H1 (cell line): Measurements from ENCODE around the gene GNRHR. TPM values are rescaled to one million over a fixed set of nuclear protein-coding genes. Genes with fewer than 3 reads are reported as not detected.
A peak's percentile ranks its signal among the peaks of the same experiment; 100 is the strongest.

Source experiments
- ASH2L ChIP-seq: fragments of 200-600, 300-600 bp; sonication (generic); IDR thresholded peaks from one replicate; pipeline ENCODE4 v1.7.1; 2017; ENCODE audit warnings: low read length
- BACH1 ChIP-seq: IDR thresholded peaks from 2 replicates; pipeline ENCODE4 v1.6.1; 2012; ENCODE audit warnings: low read length, improper control_type of control experiment
- BCL11A ChIP-seq, 2 experiments: IDR thresholded peaks; one replicate each; pipeline ENCODE4 v1.6.1; 2011; ENCODE audit warnings: low read depth in 2 of 2, low read length in 2 of 2, mild to moderate bottlenecking in 2 of 2
- EGR1 ChIP-seq: IDR thresholded peaks from 2 replicates; pipeline ENCODE4 v1.6.1; 2011; ENCODE audit warnings: low read depth, low read length, borderline replicate concordance
- EZH2 ChIP-seq: fragments of 200-600 bp; sonication (generic); IDR thresholded peaks from 2 replicates; pipeline ENCODE4 v1.7.1; 2012; ENCODE audit warnings: low read depth, mild to moderate bottlenecking, moderate library complexity, low read length, inconsistent platforms; ENCODE audit not compliant: severe bottlenecking
- JUND ChIP-seq: IDR thresholded peaks from 2 replicates; pipeline ENCODE4 v1.6.1; 2011; ENCODE audit warnings: mild to moderate bottlenecking, improper control_type of control experiment, low read length
- KDM1A ChIP-seq: fragments of 200-600, 300-600 bp; sonication (generic); IDR thresholded peaks from 2 replicates; pipeline ENCODE4 v1.7.1; 2016; ENCODE audit warnings: mild to moderate bottlenecking, low read length, borderline replicate concordance
- RNF2 ChIP-seq: fragments of 200-900, 300-1000 bp; sonication (generic); IDR thresholded peaks from 2 replicates; pipeline ENCODE4 v1.7.1; 2016; ENCODE audit warnings: borderline replicate concordance, low read depth, mild to moderate bottlenecking, antibody characterized with exemption, low read length; ENCODE audit not compliant: poor library complexity, severe bottlenecking; ENCODE audit errors: missing control alignments
- SAP30 ChIP-seq: fragments of 300-600 bp; sonication (generic); IDR thresholded peaks from 2 replicates; pipeline ENCODE4 v1.7.1; 2012; ENCODE audit warnings: low read length, moderate library complexity, mild to moderate bottlenecking, inconsistent platforms; ENCODE audit not compliant: insufficient read depth, insufficient replicate concordance
- SIN3A ChIP-seq, 2 experiments: IDR thresholded peaks in 1 of 2; conservative IDR thresholded peaks in 1 of 2; 2 replicates each; pipeline ENCODE4 v1.6.1; 2011 to 2012; ENCODE audit warnings: low read length in 2 of 2, improper control_type of control experiment in 1 of 2, low read depth in 1 of 2, mild to moderate bottlenecking in 1 of 2
- SRF ChIP-seq: IDR thresholded peaks from 2 replicates; pipeline ENCODE4 v1.6.1; 2011; ENCODE audit warnings: mild to moderate bottlenecking, low read depth, low read length, moderate library complexity
- SUZ12 ChIP-seq: fragments of 200-600 bp; sonication (generic); IDR thresholded peaks from 2 replicates; pipeline ENCODE4 v1.6.1; 2012; ENCODE audit warnings: mild to moderate bottlenecking, inconsistent platforms, low read length, moderate library complexity, mixed read lengths
- TAF1 ChIP-seq: IDR thresholded peaks from 2 replicates; pipeline ENCODE4 v1.6.1; 2011; ENCODE audit warnings: mild to moderate bottlenecking, low read depth, low read length
- TAF7 ChIP-seq: optimal IDR thresholded peaks from 2 replicates; pipeline ENCODE3; 2011; ENCODE audit warnings: low read depth, mild to moderate bottlenecking, inconsistent platforms, low read length, moderate library complexity, borderline replicate concordance
- ZNF274 ChIP-seq: IDR thresholded peaks from 2 replicates; pipeline ENCODE4 v1.7.0; 2012; ENCODE audit warnings: low read length, borderline replicate concordance; ENCODE audit errors: extremely low read depth
- polyA plus RNA-seq, 7 experiments: library from polyadenylated mRNA; depleted of rRNA in 3 of 7; stranded (reverse) in 5 of 7; unstranded in 2 of 7; fragments of >200 nt in 5 of 7; fragments of 200-250 nt in 2 of 7; gene quantifications; 1 replicate in 5 of 7; 2 replicates in 1 of 7; 4 replicates in 1 of 7; pipeline versions ENCODE4 v1.2.1 to v1.2.3, GENCODE V29; 2011 to 2013; ENCODE audit warnings: missing spikeins in 2 of 7, mixed read lengths in 2 of 7
- total RNA-seq: library from RNA; stranded (reverse); fragmentation: NEBNext Ultra II Directional; extraction: Animal tissue kit (Norgen Biotek cat#: 25700); gene quantifications from 2 replicates; pipeline ENCODE4 v1.2.1, GENCODE V29; 2021
- TF ChIP-seq, protein P1 (sequence below), 3 experiments: IDR thresholded peaks; 1 replicate in 2 of 3; 2 replicates in 1 of 3; pipeline versions ENCODE4 v1.5.1 to v1.6.1; 2011; ENCODE audit warnings: low read length in 3 of 3, mild to moderate bottlenecking in 3 of 3, inconsistent platforms in 2 of 3, low read depth in 1 of 3, moderate library complexity in 1 of 3; ENCODE audit not compliant: insufficient read depth in 1 of 3; ENCODE audit errors: control extremely low read depth in 1 of 3
- TF ChIP-seq, protein P2 (sequence below): IDR thresholded peaks from 2 replicates; pipeline ENCODE4 v1.6.1; 2012; ENCODE audit warnings: inconsistent platforms
- TF ChIP-seq, protein P3 (sequence below): IDR thresholded peaks from 2 replicates; pipeline ENCODE4 v1.6.1; 2011; ENCODE audit warnings: low read length, improper control_type of control experiment

Gene GNRHR
- total and polyA plus RNA-seq, 2 of the 8 experiments (the other 6 are each of a cell fraction or from before 2014, with no cell fraction given) = not detected

GRCh38 chr4:67700738-67701516 lies 53.3 kb downstream of the GNRHR start, which contains the start of gene UBA6 (continued):
- TF ChIP-seq SIN3A (conservative IDR thresholded peaks at IDR 0.05 in 1 of 2, IDR thresholded peaks at IDR 0.05 in 1 of 2; ENCODE audit: low read depth in 1 of 2, low read length in 2 of 2) (peak; percentile 52 to 62; a peak in 1 of 4 replicates), EGR1 (no peak), JUND (no peak), SUZ12 (no peak), SRF (no peak), ASH2L (peak; percentile 43), RNF2 (no peak), BACH1 (peak; percentile 43; the same call in 1 of the 2 replicates), EZH2 (no peak), TAF7 (peak; percentile 87), BCL11A (IDR thresholded peaks at IDR 0.05; ENCODE audit: low read depth in 2 of 2, low read length in 2 of 2) (no peak), KDM1A (no peak), ZNF274 (no peak), SAP30 (peak; percentile 67), TAF1 (peak; percentile 78; the same call in 1 of the 2 replicates)
- TF ChIP-seq, protein P1, sequence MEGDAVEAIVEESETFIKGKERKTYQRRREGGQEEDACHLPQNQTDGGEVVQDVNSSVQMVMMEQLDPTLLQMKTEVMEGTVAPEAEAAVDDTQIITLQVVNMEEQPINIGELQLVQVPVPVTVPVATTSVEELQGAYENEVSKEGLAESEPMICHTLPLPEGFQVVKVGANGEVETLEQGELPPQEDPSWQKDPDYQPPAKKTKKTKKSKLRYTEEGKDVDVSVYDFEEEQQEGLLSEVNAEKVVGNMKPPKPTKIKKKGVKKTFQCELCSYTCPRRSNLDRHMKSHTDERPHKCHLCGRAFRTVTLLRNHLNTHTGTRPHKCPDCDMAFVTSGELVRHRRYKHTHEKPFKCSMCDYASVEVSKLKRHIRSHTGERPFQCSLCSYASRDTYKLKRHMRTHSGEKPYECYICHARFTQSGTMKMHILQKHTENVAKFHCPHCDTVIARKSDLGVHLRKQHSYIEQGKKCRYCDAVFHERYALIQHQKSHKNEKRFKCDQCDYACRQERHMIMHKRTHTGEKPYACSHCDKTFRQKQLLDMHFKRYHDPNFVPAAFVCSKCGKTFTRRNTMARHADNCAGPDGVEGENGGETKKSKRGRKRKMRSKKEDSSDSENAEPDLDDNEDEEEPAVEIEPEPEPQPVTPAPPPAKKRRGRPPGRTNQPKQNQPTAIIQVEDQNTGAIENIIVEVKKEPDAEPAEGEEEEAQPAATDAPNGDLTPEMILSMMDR (IDR thresholded peaks at IDR 0.05; ENCODE audit: control extremely low read depth in 1 of 3, insufficient read depth in 1 of 3, low read depth in 1 of 3, low read length in 3 of 3) = peak; percentile 48 to 62 (median 61)
- TF ChIP-seq, protein P2, sequence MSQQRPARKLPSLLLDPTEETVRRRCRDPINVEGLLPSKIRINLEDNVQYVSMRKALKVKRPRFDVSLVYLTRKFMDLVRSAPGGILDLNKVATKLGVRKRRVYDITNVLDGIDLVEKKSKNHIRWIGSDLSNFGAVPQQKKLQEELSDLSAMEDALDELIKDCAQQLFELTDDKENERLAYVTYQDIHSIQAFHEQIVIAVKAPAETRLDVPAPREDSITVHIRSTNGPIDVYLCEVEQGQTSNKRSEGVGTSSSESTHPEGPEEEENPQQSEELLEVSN = no peak
- TF ChIP-seq, protein P3, sequence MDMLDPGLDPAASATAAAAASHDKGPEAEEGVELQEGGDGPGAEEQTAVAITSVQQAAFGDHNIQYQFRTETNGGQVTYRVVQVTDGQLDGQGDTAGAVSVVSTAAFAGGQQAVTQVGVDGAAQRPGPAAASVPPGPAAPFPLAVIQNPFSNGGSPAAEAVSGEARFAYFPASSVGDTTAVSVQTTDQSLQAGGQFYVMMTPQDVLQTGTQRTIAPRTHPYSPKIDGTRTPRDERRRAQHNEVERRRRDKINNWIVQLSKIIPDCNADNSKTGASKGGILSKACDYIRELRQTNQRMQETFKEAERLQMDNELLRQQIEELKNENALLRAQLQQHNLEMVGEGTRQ = no peak
